ENCODE measurements around the gene BRD3.

BRD3 gene

GRCh38 chr9:134054891-134055811 lies 12.7 kb downstream of the BRD3 start:
- DNase-seq (ENCODE audit: low read depth), result no peak

GRCh38 chr9:134053941-134054761 lies 13.7 kb downstream of the BRD3 start:
- no peak for DNase-seq (ENCODE audit: low read depth)

- DNase-seq (ENCODE audit: low read depth), result no peak
Measured at GRCh38 chr9:134053401-134053871, 14.4 kb downstream of the BRD3 start.

- no peak for DNase-seq (ENCODE audit: low read depth)
Measured at GRCh38 chr9:134052941-134053340, 14.9 kb downstream of the BRD3 start.

- DNase-seq (ENCODE audit: low read depth), result no peak
Measured at GRCh38 chr9:134052491-134052890, 15.3 kb downstream of the BRD3 start.

GRCh38 chr9:134051319-134051718 lies 16.5 kb downstream of the BRD3 start:
- no peak for DNase-seq (ENCODE audit: low read depth)

GRCh38 chr9:134050726-134051125 lies 17.1 kb downstream of the BRD3 start:
- DNase-seq (ENCODE audit: low read depth), result no peak

- no peak for DNase-seq (ENCODE audit: low read depth)
Measured at GRCh38 chr9:134049772-134050588, 17.8 kb downstream of the BRD3 start.

- DNase-seq (ENCODE audit: low read depth), result no peak
Measured at GRCh38 chr9:134049236-134049635, 18.6 kb downstream of the BRD3 start.

GRCh38 chr9:134048582-134048968 lies 19.3 kb downstream of the BRD3 start:
- DNase-seq (ENCODE audit: low read depth), result no peak

GRCh38 chr9:134047868-134048581 lies 19.8 kb downstream of the BRD3 start:
- DNase-seq (ENCODE audit: low read depth), result no peak

- DNase-seq (ENCODE audit: low read depth), result no peak
Measured at GRCh38 chr9:134046894-134047681, 20.7 kb downstream of the BRD3 start.

- DNase-seq (ENCODE audit: low read depth), result no peak
Measured at GRCh38 chr9:134045841-134046544, 21.8 kb downstream of the BRD3 start.

- no peak for DNase-seq (ENCODE audit: low read depth)
Measured at GRCh38 chr9:134044944-134045343, 22.9 kb downstream of the BRD3 start.

GRCh38 chr9:134043531-134043988 lies 24.3 kb downstream of the BRD3 start:
- DNase-seq (ENCODE audit: low read depth), result no peak

- no peak for DNase-seq (ENCODE audit: low read depth)
Measured at GRCh38 chr9:134041649-134041962, 26.2 kb downstream of the BRD3 start.

GRCh38 chr9:134040781-134041648 lies 26.8 kb downstream of the BRD3 start:
- DNase-seq (ENCODE audit: low read depth), result no peak

GRCh38 chr9:134040176-134040565 lies 27.7 kb downstream of the BRD3 start:
- no peak for DNase-seq (ENCODE audit: low read depth)

Data from HS-5 (cell line).